HS-5 (cell line): ENCODE data around the gene IBA57.

ENCODE experiments used
- DNase-seq: peaks from one replicate; pipeline ENCODE4 v3.0.0-alpha.2; 2012; ENCODE audit warnings: low read depth

IBA57 gene

DNA sequence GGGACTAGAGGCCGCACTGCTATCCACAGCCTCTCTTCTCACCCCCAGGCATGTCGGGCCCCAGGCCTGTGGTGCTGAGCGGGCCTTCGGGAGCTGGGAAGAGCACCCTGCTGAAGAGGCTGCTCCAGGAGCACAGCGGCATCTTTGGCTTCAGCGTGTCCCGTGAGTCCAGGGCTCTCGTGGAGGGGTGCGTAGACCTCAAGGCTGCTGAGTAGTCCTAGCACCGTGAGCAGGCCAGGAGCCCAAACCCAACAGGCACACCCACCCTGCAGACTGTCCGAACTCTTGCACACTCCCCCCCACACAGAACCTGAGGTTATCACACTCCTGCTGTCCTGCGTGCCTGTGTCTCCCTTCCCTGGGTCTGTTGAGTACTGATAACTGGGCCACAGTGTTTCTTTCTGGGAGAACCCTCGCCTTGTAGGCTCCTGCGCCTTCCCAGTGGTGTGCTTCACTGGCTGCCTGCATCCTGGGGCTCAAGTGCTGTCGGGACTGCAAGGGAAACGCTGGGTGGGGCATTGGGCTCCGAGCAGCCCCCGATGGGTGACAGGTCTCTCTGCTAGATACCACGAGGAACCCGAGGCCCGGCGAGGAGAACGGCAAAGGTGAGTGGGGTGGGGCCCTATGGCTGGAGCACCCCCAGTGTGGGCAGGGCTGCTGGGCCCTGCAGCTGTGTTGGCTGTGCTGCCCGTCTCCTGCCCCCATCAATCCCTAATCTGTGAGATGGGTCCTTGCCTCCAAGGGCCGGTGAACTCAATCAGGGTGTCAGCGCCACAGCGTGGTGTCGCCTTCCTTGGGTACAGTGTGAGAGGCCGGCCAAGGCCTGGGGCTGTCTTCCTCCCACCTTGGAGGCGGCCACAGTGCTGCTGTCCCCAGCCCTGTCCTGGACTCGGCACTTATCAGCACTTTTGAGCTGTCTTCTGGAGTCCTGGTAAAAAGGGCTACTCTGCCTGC is 19.9 kb upstream of the IBA57 start:
- no peak for DNase-seq

DNA sequence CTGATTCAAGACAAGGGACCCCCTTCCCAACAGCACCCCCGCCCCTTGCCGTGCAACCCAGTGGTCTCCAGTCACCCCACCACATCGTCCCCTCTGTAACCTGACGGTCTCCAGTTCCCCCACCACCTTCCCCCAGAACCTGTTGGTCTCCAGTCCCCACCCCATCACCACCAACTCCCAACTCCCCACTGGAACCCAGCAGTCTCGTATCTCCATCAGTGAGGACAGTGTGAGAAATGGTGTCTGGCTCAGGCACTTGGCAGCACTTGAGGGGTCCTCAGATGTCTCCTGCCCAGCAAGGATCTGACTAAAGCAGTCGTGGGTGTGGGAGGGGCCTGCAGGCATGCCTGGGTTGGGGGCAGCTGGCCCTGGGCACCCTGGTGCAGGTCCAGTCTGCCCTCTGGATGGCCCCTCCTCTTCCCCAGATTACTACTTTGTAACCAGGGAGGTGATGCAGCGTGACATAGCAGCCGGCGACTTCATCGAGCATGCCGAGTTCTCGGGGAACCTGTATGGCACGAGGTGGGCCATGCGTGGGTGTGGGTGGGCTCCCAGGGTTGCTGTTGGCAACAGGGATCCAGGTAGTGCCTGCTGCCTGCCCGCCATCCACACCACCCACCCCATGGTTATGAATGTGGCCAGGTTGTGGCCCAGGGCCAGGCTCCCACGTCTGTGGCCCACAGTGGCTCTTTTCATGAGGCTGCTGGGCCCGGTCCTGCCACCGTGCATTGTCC is 19.0 kb upstream of the IBA57 start:
- DNase-seq, result no peak

DNA sequence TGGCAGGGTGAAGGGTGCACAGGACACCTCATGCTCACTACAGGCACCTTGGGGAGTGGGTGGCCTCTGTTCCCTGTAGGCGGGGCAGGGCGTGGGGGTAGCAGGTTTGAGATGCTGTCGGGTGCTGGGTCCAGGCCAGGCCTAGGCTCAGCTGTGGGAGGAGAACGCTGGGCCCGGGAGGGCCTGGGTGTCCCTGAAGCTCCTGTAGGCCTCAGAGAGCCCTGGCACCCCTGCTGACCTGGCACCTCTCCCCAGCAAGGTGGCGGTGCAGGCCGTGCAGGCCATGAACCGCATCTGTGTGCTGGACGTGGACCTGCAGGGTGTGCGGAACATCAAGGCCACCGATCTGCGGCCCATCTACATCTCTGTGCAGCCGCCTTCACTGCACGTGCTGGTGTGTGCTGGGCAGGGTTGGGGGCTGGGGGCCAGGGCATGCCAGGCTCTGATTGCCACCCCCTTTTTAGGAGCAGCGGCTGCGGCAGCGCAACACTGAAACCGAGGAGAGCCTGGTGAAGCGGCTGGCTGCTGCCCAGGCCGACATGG is 18.4 kb upstream of the IBA57 start:
- DNase-seq, result no peak

DNA sequence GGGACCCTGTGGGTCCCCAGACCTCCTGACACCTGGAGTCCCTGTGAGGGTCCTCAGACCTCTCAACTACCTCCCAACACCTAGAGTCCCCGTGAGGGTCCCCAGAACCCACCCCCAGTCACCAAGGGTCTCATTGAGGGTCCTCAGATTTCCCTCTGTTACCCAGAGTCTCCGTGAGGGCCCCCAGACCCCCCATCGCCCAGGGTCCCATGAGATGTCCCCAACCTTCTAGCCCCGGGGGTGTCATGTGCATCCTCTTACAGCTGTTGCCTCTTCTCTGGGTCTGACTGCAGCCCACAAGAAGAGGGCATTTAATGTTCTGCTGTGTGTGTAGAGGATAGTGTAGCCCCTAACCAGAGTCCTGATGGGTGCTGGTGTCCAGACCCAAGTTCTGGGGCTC is 17.8 kb upstream of the IBA57 start:
- DNase-seq, result no peak

DNA sequence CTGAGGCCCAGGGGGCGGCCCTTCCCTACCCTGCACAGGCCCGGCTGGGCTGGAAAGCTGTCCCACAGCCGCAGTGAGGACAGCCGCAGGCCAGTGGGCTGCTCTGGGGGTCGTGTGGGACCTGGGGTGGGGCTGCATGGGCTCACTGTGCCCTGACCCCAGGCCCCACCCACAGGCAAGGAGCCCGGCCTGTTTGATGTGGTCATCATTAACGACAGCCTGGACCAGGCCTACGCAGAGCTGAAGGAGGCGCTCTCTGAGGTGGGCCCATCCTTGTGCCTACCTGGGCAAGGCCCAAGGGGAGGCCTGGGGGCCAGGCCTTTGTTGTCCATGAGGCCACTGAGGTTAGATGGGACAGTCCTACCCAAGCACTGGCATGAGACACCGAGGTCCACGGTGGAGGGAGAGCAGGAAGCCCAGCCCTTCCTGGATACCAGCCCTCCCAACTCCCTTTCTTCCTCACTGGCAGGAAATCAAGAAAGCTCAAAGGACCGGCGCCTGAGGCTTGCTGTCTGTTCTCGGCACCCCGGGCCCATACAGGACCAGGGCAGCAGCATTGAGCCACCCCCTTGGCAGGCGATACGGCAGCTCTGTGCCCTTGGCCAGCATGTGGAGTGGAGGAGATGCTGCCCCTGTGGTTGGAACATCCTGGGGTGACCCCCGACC is 17.3 kb upstream of the IBA57 start:
- DNase-seq, result no peak

DNA sequence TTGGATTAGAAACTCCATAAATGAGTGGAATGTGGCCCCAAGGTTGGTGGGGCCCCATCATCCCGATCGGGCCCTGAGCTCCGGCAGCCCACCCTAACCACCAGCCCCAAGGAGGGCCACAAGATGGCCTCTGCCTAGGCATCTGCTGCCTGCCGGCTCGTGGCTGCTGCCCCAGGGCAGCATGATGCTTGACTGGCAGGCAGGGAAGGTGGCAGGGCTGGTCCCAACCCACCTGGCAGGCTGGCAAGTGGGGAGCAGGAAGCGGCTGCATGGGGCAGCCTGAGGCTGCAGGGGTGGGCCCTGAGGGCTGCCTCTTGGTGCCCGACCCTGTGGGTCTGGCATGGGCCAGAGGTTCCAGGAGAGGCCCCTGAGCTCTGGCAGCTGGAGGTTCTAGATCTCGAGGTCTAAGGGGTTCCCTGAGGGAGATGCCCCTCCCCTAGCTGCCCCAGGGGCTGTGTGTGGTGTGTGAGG is 16.6 kb upstream of the IBA57 start:
- DNase-seq, result no peak

DNA sequence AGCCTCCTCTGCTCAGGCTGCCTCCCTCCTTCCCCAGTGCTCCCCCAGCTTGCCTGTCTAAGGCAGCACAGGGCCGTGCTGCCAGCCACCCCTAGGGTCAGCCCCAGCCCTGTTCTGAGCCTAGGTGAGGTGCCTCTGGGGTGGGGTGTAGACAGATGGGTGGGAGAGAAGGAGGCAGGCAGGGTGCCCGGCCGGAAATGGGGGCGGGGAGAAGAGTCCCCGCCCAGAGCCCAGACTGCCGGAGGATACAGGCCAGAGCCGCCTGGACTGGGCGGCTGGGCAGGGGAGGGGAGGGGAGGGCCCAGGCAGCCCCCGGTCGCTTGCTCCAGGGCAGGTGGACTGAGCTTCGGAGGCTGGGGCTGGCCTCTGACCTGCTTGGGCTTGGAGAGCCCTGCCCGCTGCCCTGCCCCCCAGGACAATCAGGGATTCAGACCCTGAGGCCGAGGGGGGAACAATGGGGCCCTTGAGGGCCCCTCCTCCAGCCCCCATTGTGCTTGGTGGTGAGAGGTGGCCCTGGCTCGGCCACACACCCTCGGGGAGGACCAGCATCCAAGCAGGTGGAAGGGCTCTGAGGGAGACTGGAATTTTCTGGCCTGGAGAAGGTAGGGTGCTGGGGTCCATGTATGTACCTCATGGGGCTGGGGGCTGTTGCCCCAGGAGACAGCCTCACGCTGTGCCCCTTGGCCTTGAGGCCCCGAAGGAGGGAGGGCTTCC is 16.0 kb upstream of the IBA57 start, which contains the start of gene GJC2:
Gene GJC2, plus strand, starts transcription at position 525 of the 714 bp plus-strand sequence. CDS start 7,829 bp downstream, outside the sequence.
- no peak for DNase-seq

DNA sequence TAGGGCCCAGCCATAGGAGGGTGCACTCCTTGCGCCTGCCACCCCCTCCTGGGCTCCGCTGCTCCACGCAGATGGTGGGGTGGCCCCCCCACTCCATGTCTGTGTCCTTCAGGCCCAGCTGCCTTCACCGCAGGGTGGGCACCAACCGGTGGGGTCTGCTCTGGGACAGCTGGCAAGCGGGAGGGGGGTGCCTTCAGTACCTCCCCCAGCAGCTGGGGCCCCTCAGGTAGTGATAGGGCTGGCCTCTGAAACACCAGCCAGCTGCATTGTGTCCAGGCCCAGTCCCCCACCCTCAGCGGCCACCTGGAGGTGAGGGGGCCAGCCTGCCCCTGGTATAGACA is 15.5 kb upstream of the IBA57 start:
- no peak for DNase-seq

DNA sequence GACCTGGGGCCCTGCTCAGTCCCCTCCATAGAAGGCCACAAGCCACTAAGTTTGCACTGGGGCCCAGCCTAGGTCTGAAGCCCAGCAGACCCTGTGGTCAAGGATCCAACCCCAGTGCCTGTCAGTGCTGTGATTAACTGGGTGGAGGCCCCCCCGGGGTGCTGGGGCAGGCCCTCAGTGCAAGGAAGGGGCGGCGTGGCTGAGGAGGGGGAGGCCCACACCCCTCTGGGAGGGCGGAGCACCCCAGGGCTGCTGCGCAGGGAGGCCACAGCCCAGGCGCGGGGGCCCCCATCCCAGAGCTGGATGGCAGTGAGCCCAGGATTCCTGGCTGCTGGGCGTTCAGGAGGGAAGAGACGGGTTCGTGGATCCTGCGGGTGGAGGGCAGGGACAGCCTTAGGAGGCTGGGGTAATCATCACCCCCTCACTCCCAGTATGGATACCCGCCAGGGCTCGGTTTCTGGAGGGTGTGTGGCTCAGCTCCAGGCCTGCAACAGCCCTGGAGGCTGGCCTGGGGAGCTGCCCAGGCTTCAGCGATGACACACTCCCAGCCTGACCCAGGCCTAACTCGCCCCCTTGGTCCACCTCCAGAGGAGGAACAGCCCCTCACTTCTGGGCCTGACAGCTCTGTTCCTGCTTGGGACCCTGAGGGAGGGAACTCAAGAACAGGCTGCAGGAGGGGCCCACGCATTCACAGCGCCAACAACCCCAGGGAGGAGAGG is 15.0 kb upstream of the IBA57 start:
- no peak for DNase-seq

DNA sequence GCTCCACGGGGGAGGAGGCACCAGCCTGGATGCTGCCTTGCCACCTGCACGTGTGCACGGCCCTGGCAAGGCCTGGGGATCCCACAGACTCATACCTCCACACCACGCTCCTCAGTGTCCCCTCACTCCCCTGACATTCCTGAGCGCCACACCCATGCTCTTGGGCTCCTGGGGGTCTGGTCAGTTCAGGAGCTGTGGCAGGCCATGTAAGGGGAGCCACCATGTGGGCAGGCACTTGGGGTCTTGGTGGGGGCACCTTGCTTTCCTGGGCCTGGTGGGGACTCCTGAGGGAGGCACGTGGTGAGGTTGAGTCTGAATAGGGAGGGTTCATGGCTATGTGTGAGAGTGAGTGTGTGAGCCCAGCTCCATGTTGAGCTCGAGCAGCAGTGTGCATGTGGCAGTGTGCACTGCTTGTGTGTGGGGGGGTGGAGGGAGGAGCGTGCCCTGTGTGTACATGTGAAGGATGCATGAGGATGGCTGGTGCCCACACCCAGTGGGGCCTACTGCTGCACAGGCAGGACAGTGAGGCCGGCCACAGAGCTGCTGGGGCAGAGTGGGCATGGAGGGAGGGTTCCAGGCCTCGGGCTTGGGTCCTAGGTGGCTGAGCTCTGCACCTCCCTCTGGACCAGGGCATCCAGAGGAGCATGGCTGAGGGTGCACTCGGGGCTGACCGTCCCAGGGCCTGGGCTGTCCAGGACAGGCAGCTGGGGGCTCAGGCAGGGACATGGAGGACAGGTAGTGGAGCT is 14.3 kb upstream of the IBA57 start:
- no peak for DNase-seq

DNA sequence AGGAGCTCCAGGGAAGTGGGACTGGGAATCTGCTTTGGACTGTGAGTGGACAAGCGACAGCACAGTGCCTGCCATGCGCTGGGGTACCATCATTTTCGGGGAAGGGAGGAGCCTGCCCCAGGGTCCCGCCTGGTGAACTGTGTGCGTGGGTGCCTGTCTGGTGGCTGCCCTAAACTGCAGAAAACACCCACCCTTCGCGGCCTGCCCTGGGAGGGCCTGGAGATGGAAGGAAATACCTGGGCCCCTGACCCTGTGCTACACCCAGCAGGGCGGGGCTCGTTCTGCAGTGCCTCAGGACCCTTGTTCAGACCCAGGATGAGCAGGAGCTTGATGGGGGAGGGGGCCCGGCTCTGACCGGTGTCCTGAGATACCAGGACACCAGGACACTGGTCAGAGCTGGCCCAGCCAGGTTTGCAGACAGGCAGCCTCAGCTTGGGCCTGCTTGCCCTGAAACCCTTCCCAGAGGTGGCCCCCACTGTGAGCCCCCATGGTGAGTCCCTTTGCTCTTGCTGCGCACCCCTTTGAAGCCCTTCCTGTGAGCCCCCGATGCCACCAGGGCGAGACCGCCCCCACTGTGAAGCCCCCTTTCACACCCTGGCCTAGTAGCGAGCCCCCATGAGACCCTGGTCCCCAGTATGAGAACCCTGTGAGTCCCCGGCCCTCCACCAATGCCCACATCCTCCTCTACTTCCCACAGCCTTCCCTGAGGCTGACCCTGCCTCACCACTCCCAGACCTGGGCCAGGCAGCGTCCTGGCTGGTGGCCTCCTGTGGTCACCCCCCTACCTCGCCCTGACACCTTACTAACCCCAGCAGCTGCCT is 13.3 kb upstream of the IBA57 start:
- no peak for DNase-seq

DNA sequence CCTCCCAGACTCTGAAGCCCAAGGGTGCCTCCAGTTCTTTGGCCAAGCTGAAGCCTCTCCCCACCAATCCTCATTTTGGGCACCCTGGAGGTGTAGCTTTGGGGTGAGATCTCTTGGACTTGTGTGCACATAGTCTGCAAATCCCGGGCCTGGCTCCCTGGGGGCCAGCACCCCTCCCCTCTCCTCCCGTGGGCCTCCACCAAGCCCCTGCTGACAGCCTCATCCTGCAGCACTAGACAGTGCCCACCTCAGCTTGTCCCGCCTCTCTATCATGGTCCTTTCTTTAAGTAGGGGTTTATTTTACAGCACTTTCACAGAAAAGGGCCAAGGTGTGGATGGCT is 12.7 kb upstream of the IBA57 start:
- DNase-seq, result no peak

DNA sequence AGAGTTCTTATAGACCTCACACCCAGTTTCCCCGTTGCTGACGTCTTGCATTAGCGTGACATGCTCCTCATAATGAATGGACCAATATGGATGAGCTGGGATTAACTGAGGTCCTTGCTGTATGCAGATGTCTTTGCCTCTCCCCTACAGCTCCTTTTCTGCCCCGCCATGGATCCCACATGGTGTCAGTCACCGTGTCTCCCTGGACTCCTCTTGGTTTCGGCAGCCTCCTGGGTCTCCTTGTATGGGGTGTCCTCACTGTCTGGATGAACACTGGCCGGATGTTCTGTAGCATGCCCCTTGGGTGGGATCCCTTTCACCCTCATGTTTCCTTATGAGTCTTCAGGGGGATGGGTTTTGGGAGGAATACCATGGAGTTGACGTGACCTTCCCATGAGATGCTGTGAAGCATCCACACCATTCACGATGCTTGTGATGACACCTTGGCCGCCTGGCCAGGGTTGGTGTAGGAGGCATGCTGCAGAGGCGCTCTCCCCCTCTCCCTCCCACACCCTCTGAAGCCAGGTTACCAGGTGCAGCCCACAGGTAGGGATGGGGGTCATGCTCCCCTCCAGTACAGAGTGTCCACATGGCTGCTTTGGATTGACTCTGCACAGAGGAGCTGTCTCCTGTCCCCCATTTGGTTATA is 11.5 kb upstream of the IBA57 start:
- no peak for DNase-seq

DNA sequence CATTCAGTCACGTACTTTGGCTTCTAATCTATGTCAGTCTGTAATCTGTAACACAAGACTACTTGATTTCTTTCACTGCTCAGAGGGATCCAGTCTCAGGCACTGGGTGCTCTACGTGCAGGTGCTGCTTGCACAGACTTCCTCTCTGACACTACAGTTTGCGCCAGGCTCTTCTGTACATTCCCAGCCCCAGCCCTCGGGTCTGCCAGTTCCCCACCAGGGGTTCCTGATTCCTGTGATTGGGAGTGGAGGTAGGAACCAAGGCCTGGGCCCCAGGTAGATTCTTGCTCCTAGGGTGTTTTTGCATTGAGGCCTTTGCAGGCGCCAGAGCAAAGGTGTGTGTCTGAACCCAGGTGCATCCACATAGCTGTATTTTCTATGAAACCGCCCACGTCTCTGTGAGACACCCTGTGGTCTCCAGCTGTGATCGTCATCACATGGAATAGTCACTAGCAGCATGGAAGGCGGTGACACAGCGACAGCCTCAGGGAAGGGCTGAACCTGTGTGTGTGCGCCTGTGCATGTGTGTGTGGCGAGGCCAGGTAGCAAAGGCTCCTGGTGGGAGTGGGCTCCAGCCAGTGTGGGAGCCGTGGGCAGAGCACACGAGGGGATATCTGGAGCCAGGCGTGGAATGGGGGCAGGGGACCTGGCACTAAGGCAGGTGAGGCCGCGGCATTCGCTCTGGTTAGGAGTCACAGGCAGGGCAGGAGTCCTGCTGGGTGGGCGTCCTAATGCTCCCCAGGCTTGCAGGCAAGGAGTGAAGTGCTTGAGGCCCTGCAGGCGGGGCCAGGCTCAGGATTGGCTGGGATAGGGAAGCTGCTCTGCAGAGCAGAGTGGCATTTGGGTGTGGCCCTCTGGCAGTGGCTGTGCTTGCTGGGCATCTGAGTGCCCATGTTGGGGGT is 10.7 kb upstream of the IBA57 start:
- no peak for DNase-seq

DNA sequence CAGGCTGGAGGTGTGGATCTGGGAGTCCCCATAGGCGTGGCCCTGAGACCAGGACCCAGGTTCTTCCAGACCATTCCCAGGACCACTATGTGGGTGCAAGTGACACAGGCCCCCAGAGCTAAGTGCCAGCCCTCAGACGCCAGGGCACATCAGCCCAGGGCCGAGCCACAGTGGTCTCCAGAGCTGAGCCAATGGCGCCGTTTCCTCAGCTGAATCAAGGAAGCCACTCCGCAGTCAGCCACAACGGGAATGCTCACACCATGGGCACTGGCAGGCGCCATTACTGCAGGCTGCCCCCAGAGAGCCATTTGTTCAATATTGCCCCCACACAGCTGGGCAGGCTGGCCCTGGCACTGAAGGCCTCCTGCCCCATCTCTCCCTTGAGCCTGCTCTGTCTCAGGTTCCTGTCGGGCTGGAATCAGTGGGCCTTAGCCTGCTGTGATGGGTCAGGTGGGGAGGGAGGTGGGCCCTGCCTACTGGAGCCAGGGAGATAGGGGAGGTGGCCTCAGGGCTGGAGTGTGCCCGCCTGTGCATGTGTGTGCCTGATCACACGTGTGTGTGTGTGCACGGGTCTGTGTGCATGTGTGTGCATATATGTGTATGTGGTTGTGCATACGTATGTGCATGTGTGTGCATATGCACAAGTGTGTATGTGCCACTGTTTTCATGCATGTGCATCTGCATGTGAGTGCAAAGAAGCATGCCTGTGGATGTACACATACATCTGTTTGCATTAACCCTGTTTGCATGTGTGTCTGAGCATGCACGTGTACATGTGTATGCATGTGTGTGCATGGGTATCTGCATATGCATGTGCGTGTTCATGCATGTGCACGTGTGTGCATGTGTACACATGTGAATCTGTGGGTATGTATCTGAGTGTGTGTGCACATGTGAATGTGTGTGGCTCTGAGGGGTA is 9.7 kb upstream of the IBA57 start:
- no peak for DNase-seq

DNA sequence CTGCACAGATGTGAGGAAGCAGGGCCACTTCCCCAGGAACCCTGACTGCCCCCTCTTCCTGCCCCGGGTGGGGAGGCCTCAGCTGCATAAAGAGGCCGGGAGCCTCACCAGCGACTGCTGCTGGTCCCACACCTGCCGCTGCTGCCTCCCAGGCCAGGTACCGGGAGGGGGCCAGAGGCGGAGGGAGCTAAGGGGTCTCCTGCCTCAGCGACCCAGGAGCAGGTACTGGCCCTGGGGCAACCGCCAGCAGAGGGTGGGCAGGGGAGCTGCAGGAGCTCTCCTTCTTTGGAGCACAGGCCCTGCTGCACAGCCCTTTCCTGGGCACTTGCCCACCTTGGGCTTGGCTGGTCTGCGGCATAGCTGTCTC is 9.1 kb upstream of the IBA57 start:
- no peak for DNase-seq
